Kasumi-1 (cell line): ENCODE data around the gene SERTAD2.

Source experiments
- DNase-seq, 2 experiments: peaks; one replicate each; lab custom pipeline; 2025; lab: John Stamatoyannopoulos, UW

SERTAD2 gene

GRCh38 chr2:64627860-64628841 lies 25.6 kb downstream of the SERTAD2 start:
- DNase-seq, result no peak

- no peak for DNase-seq
Measured at GRCh38 chr2:64626963-64627760, 26.6 kb downstream of the SERTAD2 start.

DNA sequence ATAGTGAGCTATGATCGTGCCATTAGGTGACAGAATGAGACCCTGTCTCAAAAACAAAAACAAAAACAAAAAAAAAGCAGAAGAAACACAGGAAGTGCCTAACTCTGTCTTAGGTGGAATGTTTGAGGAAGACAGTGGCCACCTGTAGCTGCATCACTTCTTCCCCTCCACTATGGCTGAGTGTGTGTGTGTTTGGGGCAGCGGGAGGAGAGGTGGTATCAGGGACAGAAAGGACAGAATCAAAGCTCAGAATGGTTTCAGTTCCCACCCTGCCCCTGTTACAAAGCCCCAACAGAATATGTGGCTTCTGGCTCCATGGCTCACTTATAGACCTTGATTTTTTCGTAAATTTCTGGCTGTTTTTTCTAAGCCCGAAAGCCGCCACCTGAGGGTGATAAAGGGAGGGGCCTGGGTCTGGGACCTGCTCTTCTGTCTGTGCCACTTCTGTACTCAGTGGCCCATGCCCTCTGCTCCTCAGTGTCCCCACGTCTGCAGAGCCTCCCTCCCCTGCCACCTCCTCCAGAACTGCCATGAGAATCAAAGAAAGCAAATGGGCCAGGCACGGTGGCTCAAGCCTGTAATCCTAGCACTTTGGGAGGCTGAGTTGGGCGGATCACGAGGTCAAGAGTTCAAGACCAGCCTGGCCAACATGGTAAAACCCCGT lies 27.4 kb downstream of the SERTAD2 start:
- DNase-seq, result no peak

GRCh38 chr2:64625299-64626145 lies 28.2 kb downstream of the SERTAD2 start:
- no peak for DNase-seq

GRCh38 chr2:64624862-64625261 lies 28.9 kb downstream of the SERTAD2 start:
- DNase-seq, result no peak

DNA sequence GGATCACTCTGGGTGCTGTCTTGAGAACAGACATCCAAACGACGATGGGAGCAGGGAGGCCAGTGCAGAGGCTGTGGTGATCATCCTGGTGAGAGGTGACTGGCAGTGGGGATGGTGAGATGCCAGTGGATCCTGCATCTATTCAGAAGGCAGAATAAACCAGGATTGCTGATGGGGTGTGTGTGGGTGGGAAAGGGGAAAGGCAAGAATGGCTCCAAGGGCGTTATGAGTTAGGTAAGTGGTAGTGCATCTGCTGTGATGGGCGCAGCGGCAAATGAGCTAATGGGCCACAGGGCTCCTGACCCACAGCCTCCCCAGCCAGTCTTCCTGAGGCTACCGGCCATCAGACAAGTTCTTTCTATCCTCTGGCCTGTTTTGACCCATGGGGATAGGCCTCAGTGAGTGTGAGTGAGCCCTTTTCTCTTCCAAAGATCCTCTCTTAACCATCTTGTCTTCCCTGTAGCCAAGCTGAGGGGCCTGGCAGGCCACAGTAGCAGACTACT lies 29.6 kb downstream of the SERTAD2 start:
- DNase-seq, result no peak

DNA sequence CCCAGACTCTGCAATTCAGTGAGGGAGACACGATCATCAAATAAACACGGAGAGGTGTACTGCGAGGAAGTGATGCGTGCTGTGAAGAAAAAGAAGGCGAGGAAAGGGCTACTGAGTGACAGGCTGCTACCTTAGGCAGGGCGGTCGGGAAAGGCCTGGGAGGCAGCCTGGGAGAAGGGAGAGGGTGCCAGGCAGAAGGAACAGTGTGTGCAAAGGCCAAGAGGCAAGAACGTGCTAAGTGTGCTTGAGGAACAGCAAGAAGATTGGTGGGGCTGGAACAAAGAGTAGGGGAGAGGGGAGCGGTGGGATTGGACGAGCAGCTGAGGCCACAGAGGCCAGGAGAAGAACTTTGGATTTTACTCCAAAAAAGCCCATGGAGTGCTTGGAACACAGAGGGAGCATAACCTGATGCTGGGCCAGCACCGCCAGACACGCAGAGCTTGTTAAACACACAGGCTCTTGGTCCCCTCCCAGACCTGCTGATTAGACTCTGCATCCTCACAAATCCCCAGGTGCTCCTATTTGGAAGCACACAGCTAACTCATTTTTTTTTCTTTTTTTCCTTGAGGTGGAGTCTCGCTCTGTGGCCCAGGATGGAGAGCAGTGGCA lies 30.4 kb downstream of the SERTAD2 start:
- DNase-seq, result no peak

GRCh38 chr2:64622443-64623241 lies 31.1 kb downstream of the SERTAD2 start:
- DNase-seq, result no peak

- no peak for DNase-seq
Measured at GRCh38 chr2:64620661-64621060, 33.1 kb downstream of the SERTAD2 start.

DNA sequence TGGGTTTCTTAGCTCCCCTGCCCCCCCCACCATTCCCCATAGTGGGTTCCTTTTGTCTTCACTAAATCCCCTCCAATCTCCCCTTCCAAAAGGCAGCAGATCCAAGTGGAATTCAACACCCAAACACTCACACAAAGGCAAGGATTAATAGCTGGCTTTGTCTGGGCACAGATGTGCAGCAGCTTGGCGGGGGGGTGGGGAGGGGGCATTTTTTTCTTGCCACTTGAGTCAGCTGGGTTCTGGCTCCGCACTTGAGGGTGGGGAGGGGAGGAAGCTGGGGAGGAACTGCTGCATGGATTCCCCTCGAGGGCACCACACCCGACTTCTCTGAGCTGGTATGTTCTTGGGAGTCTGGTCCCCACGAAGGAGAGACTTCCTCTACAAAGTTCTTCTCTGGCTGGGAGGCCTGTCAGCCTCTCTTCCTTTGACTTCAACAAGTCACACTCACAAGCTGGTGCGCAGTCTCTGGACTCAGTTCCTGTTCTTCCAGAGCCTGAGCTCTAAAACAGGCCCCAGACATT lies 36.0 kb downstream of the SERTAD2 start:
- no peak for DNase-seq

- no peak for DNase-seq
Measured at GRCh38 chr2:64615844-64616536, 37.7 kb downstream of the SERTAD2 start.

GRCh38 chr2:64615192-64615763 lies 38.4 kb downstream of the SERTAD2 start:
- DNase-seq, result no peak

DNA sequence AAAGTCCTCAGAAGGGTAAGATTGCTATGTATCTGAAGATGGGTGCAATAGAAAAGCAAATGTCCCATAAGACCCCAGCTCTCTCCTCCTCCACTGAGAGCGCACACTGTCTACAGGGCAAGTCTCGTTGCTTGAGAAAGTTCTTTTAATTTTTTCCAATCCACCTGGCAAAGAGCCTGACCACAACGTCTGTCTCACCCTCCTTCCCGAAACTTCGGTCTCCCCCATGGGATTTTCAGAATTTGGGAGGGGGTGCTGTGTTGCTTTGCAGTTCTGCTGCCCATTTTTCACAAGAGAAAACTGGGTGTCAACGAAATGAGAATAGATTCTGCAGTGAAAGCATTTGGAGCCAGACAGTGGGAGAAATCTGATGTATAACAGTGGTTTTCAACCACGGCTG lies 40.4 kb downstream of the SERTAD2 start:
- no peak for DNase-seq

DNA sequence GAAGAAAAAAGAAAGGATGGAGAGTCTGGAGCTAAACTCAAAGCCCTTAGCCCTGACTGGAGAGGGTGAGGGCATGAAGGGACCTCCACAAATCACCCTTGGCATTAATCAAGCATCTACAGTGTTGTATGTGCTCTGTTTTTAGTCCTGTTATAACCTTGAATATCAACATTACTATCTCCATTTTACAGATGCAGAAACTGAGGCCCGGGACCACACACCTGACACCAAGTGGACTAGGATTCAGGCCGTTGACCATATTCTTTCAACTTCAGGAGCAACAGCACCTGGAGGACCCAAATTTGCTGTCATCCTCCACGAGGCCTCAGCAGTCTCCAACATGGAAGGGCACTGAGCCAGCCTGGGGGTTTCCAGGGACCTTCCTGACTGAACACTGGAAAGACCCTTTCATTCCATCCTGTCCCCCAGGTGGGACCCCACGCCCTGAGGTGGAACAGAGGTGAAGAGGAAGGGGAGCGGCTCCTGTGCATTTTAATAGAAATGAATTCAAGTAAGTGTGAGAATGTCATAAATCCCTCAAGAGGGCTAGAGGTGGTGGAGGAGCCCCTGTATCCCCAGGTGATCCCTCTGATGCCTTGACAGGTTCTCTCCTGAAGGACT lies 41.0 kb downstream of the SERTAD2 start:
- DNase-seq, result no peak

GRCh38 chr2:64610316-64610855 lies 43.3 kb downstream of the SERTAD2 start:
- DNase-seq, result no peak

GRCh38 chr2:64609942-64610281 lies 43.8 kb downstream of the SERTAD2 start:
- DNase-seq, result no peak

DNA sequence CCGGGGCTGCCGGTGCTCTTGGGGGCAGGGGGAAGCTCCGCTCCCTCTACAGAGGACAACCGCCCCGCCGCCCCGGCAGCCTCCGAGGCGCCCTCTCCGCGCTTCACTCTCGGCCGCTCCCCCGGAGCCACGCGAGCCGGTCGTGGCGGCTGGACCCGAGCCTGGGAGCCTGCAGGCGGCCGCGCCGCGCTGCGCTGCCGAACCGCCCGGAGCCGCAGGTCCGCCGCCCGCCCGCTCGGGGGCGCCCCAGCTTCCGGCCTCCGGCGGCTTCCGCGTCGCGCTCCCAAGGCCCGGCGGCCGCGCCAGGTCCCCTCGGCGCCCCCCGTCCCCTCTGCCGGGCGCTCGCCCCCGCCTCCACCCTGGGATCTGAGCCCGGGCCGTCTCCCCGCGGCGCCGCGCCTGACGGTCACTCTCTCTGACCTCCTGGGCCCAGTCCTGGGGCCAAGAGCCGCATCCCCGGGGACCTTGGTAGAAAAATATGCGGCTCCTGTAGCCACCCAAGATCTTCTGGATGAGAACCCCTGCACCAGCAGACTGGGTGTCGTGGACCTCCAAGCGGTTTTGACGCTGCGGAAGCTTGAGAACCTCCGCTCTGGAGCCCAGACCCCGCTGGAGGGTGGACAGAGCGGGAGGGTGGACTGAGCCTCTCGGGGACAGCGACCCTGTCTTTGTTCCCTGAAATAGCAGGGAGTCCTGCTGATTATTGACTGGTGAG lies 44.3 kb downstream of the SERTAD2 start:
- peak; percentile 44 to 59 for DNase-seq

DNA sequence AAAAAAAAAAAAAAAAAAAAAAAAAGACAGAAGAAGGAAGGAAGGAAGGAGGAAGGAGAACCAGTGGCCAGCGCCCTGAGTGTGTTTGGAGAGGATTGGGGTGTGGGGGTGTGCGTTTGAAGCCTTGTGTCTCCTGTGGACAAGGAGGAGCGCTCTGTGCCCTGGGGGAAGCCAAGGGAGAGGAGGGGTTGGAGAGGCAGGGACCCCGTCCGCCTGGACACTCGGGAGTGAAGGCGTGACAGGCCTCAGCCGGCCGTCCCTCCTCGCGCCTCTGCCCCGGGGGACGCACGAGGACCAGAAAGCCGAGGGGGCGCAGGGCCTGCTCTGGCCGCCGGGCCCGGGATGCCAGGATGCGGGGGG lies 44.9 kb downstream of the SERTAD2 start:
- no peak for DNase-seq
